Left renal pelvis (tissue), 4 donors: Measurements from ENCODE around the gene ITIH3. TPM values are rescaled to one million over a fixed set of nuclear protein-coding genes. Genes with fewer than 3 reads are reported as not detected.

ENCODE experiments used
- DNase-seq, 4 donors: peaks; one replicate each; pipeline ENCODE4 v3.0.0-alpha.2; 2013; ENCODE audit warnings: low read depth in 4 of 4, low spot score in 3 of 4
- polyA plus RNA-seq, 4 donors: library from polyadenylated mRNA; unstranded; fragments of 120-200 nt; gene quantifications; one replicate each; pipeline ENCODE4 v1.2.1, GENCODE V29; 2013; ENCODE audit not compliant: insufficient read length in 4 of 4

The ITIH3 gene
- polyA plus RNA-seq, 4 donors: 4.9 to 13.7 (median 7.8) TPM

GRCh38 chr3:52820736-52821135, 26.1 kb downstream of the ITIH3 start:
- DNase-seq: no peak

- no peak for DNase-seq
Measured at GRCh38 chr3:52822363-52822762, 27.8 kb downstream of the ITIH3 start.

GRCh38 chr3:52824037-52824436, 29.4 kb downstream of the ITIH3 start:
- no peak for DNase-seq

GRCh38 chr3:52827441-52827840, 32.8 kb downstream of the ITIH3 start:
- DNase-seq: no peak

GRCh38 chr3:52827866-52828376, 33.3 kb downstream of the ITIH3 start:
- no peak for DNase-seq

GRCh38 chr3:52829482-52829881, 34.9 kb downstream of the ITIH3 start:
- DNase-seq: no peak

- DNase-seq: no peak
Measured at GRCh38 chr3:52829906-52830463, 35.4 kb downstream of the ITIH3 start.

GRCh38 chr3:52830535-52831258, 36.1 kb downstream of the ITIH3 start, which contains the start of gene ITIH4:
ITIH4 (minus strand) TSS chr3:52830672; CDS start chr3:52830642, 30 bp downstream.
- no peak for DNase-seq

- DNase-seq: no peak
Measured at GRCh38 chr3:52831500-52832301, 37.1 kb downstream of the ITIH3 start.

GRCh38 chr3:52833202-52833601, 38.6 kb downstream of the ITIH3 start:
- no peak for DNase-seq

- no peak for DNase-seq
Measured at GRCh38 chr3:52834871-52835501, 40.4 kb downstream of the ITIH3 start, which contains the start of gene MUSTN1. MUSTN1 (minus strand) TSS chr3:52835019; CDS start chr3:52834948, 71 bp downstream.

GRCh38 chr3:52835766-52836470, 41.3 kb downstream of the ITIH3 start:
- no peak for DNase-seq

- DNase-seq: no peak
Measured at GRCh38 chr3:52836471-52836845, 41.9 kb downstream of the ITIH3 start.

GRCh38 chr3:52836986-52837385, 42.4 kb downstream of the ITIH3 start:
- no peak for DNase-seq

GRCh38 chr3:52838561-52839267, 44.1 kb downstream of the ITIH3 start:
- no peak for DNase-seq

GRCh38 chr3:52839268-52839575, 44.6 kb downstream of the ITIH3 start:
- no peak for DNase-seq

GRCh38 chr3:52839892-52840545, 45.4 kb downstream of the ITIH3 start:
- no peak for DNase-seq

- no peak for DNase-seq
Measured at GRCh38 chr3:52841211-52841980, 46.8 kb downstream of the ITIH3 start.

- DNase-seq: no peak
Measured at GRCh38 chr3:52841981-52842340, 47.4 kb downstream of the ITIH3 start.
